H1 (cell line): Measurements from ENCODE around the gene AMN. TPM values are rescaled to one million over a fixed set of nuclear protein-coding genes. Genes with fewer than 3 reads are reported as not detected.

ENCODE experiments used
- CTCF ChIA-PET: fragments of 300-600 bp; sonication (Branson Sonifier 250); formaldehyde crosslinking; loops from one replicate; lab custom pipeline; 2021; ENCODE audit not compliant: partially characterized antibody; lab: Charles Lee
- POLR2A ChIA-PET: fragments of 300-600 bp; sonication (Branson Sonifier 250); formaldehyde crosslinking; loops from one replicate; lab custom pipeline; 2021; ENCODE audit warnings: inconsistent platforms; ENCODE audit not compliant: partially characterized antibody; lab: Charles Lee
- DNase-seq, 2 experiments: peaks; one replicate each; pipeline versions ENCODE4 v3.0.0 to v3.0.0-alpha.2; 2010 to 2022; ENCODE audit warnings: low spot score in 2 of 2, low read depth in 1 of 2, mixed read lengths in 1 of 2
- FAIRE-seq: peaks from 2 replicates; lab custom pipeline; 2011; peaks lifted over from hg19 to GRCh38; lab: Jason Lieb, UNC
- H2AFZ ChIP-seq: 2 replicates; pipeline ENCODE4 v1.8.1; 2012; ENCODE audit warnings: low read length, inconsistent platforms
- H2AK5ac ChIP-seq: 2 replicates; pipeline ENCODE4 v1.6.1; 2013; ENCODE audit warnings: low read depth, low read length
- H2BK120ac ChIP-seq: replicated peaks from 2 replicates; pipeline ENCODE3; 2013; ENCODE audit warnings: low read depth, low read length, inconsistent platforms
- H2BK12ac ChIP-seq: 2 replicates; pipeline ENCODE4 v1.6.1; 2013; ENCODE audit warnings: low read depth, low read length
- H2BK15ac ChIP-seq: 2 replicates; pipeline ENCODE4 v1.6.1; 2013; ENCODE audit warnings: low read length
- H2BK20ac ChIP-seq: 2 replicates; pipeline ENCODE4 v1.6.1; 2013; ENCODE audit warnings: low read length
- H2BK5ac ChIP-seq: 2 replicates; pipeline ENCODE4 v1.6.1; 2013; ENCODE audit warnings: low read depth, low read length
- H3K14ac ChIP-seq: 2 replicates; pipeline ENCODE4 v1.6.1; 2013; ENCODE audit warnings: inconsistent platforms; ENCODE audit not compliant: insufficient read length
- H3K18ac ChIP-seq: 2 replicates; pipeline ENCODE4 v1.6.1; 2013; ENCODE audit warnings: low read length; ENCODE audit errors: extremely low read depth
- H3K23ac ChIP-seq: 2 replicates; pipeline ENCODE4 v1.6.1; 2013; ENCODE audit warnings: inconsistent platforms; ENCODE audit not compliant: insufficient read length
- H3K23me2 ChIP-seq: 2 replicates; pipeline ENCODE4 v1.6.1; 2013; ENCODE audit warnings: low read depth, low read length
- H3K27ac ChIP-seq: 2 replicates; pipeline ENCODE4 v1.6.1; 2011; ENCODE audit warnings: low read depth, low read length, inconsistent platforms
- H3K27me3 ChIP-seq, 4 experiments: replicated peaks in 1 of 4; 1 replicate in 1 of 4; 2 replicates in 3 of 4; pipeline versions ENCODE4 v1.6.1 to v1.8.1; 2011 to 2013; ENCODE audit warnings: low read length in 3 of 4, mild to moderate bottlenecking in 3 of 4, inconsistent platforms in 2 of 4, mixed read lengths in 2 of 4, moderate library complexity in 1 of 4; ENCODE audit not compliant: control insufficient read depth in 3 of 4, insufficient read depth in 3 of 4; ENCODE audit errors: extremely low read depth in 1 of 4
- H3K36me3 ChIP-seq, 4 experiments: 2 replicates each; pipeline versions ENCODE4 v1.6.1 to v1.8.1; 2011 to 2013; ENCODE audit warnings: mild to moderate bottlenecking in 4 of 4, low read length in 3 of 4, moderate library complexity in 2 of 4, control low read depth in 1 of 4, inconsistent platforms in 1 of 4; ENCODE audit not compliant: insufficient read depth in 4 of 4, control insufficient read depth in 2 of 4
- H3K4ac ChIP-seq: replicated peaks from 2 replicates; pipeline ENCODE3; 2013; ENCODE audit warnings: low read length, low read depth, mixed read lengths, inconsistent platforms; ENCODE audit not compliant: insufficient read length
- H3K4me1 ChIP-seq, 4 experiments: replicated peaks in 1 of 4; 1 replicate in 1 of 4; 2 replicates in 3 of 4; pipeline versions ENCODE4 v1.6.1 to v1.8.1; 2011 to 2013; ENCODE audit warnings: low read length in 3 of 4, inconsistent platforms in 2 of 4, mixed read lengths in 1 of 4; ENCODE audit not compliant: insufficient read depth in 4 of 4, control insufficient read depth in 3 of 4
- H3K4me2 ChIP-seq, 2 experiments: 2 replicates each; pipeline versions ENCODE4 v1.6.1 to v1.8.1; 2011 to 2013; ENCODE audit warnings: low read depth in 2 of 2, low read length in 2 of 2, control low read depth in 1 of 2, inconsistent platforms in 1 of 2, mild to moderate bottlenecking in 1 of 2; ENCODE audit not compliant: insufficient read depth in 1 of 2
- H3K4me3 ChIP-seq, 4 experiments: fragments of 200-600, 300-600 bp in 1 of 4; sonication (generic), shearing (Covaris generic), sonication (Bioruptor Twin) in 1 of 4; 2 replicates each; pipeline versions ENCODE4 v1.5.1 to v1.8.1; 2011 to 2016; ENCODE audit warnings: low read length in 4 of 4, low read depth in 3 of 4, control low read depth in 2 of 4, inconsistent platforms in 2 of 4, mild to moderate bottlenecking in 2 of 4, mixed read lengths in 1 of 4, moderate library complexity in 1 of 4; ENCODE audit not compliant: insufficient read depth in 2 of 4; ENCODE audit errors: extremely low read depth in 1 of 4
- H3K56ac ChIP-seq: replicated peaks from 2 replicates; pipeline ENCODE3; 2013; ENCODE audit warnings: low read depth, mild to moderate bottlenecking, mixed read lengths, low read length, inconsistent platforms; ENCODE audit not compliant: insufficient read length
- H3K79me1 ChIP-seq: 2 replicates; pipeline ENCODE4 v1.6.1; 2013; ENCODE audit warnings: low read depth, low read length, control low read depth
- H3K79me2 ChIP-seq, 2 experiments: 2 replicates each; pipeline versions ENCODE4 v1.6.1 to v1.8.1; 2012 to 2013; ENCODE audit warnings: low read length in 2 of 2, mild to moderate bottlenecking in 2 of 2, inconsistent platforms in 1 of 2; ENCODE audit not compliant: insufficient read depth in 2 of 2, control insufficient read depth in 1 of 2
- H3K9ac ChIP-seq, 4 experiments: replicated peaks in 1 of 4; 1 replicate in 1 of 4; 2 replicates in 3 of 4; pipeline versions ENCODE4 v1.6.1 to v1.8.1; 2011 to 2013; ENCODE audit warnings: low read depth in 3 of 4, low read length in 3 of 4, control low read depth in 2 of 4, mild to moderate bottlenecking in 2 of 4, moderate library complexity in 2 of 4, inconsistent platforms in 1 of 4; ENCODE audit errors: extremely low read depth in 1 of 4
- H3K9me3 ChIP-seq, 2 experiments: 2 replicates each; pipeline versions ENCODE4 v1.6.1 to v1.8.1; 2012 to 2013; ENCODE audit warnings: mild to moderate bottlenecking in 2 of 2, moderate library complexity in 2 of 2, control low read depth in 1 of 2, inconsistent platforms in 1 of 2, low read depth in 1 of 2, low read length in 1 of 2, mixed read lengths in 1 of 2; ENCODE audit not compliant: insufficient read depth in 2 of 2
- H4K20me1 ChIP-seq, 2 experiments: replicated peaks in 1 of 2; 2 replicates each; pipeline versions ENCODE3 to v1.8.1; 2011 to 2013; ENCODE audit warnings: inconsistent platforms in 2 of 2, low read length in 2 of 2, mild to moderate bottlenecking in 1 of 2; ENCODE audit not compliant: insufficient read depth in 2 of 2, control insufficient read depth in 1 of 2
- H4K5ac ChIP-seq: 2 replicates; pipeline ENCODE4 v1.6.1; 2013; ENCODE audit warnings: low read length, low read depth, mixed read lengths, inconsistent platforms; ENCODE audit not compliant: insufficient read length
- H4K8ac ChIP-seq: 2 replicates; pipeline ENCODE4 v1.8.0; 2013; ENCODE audit warnings: mild to moderate bottlenecking, moderate library complexity, low read length, inconsistent platforms; ENCODE audit not compliant: insufficient read depth; ENCODE audit errors: extremely low read depth
- H4K91ac ChIP-seq: replicated peaks from 2 replicates; pipeline ENCODE3; 2013; ENCODE audit warnings: low read length, mixed read lengths, inconsistent platforms; ENCODE audit not compliant: insufficient read length
- ASH2L ChIP-seq: fragments of 200-600, 300-600 bp; sonication (generic); IDR thresholded peaks from one replicate; pipeline ENCODE4 v1.7.1; 2017; ENCODE audit warnings: low read length
- CEBPB ChIP-seq: IDR thresholded peaks from 2 replicates; pipeline ENCODE4 v1.6.1; 2012; ENCODE audit warnings: low read depth, low read length
- EZH2 ChIP-seq: fragments of 200-600 bp; sonication (generic); IDR thresholded peaks from 2 replicates; pipeline ENCODE4 v1.7.1; 2012; ENCODE audit warnings: low read depth, mild to moderate bottlenecking, moderate library complexity, low read length, inconsistent platforms; ENCODE audit not compliant: severe bottlenecking
- FOSL1 ChIP-seq: IDR thresholded peaks from 2 replicates; pipeline ENCODE4 v1.6.1; 2011; ENCODE audit warnings: mild to moderate bottlenecking, low read depth, low read length, moderate library complexity; ENCODE audit not compliant: insufficient read depth
- GABPA ChIP-seq: IDR thresholded peaks from 2 replicates; pipeline ENCODE4 v1.6.1; 2011; ENCODE audit warnings: mild to moderate bottlenecking, low read length, moderate library complexity, borderline replicate concordance; ENCODE audit not compliant: insufficient read depth
- HDAC6 ChIP-seq: IDR thresholded peaks from one replicate; pipeline ENCODE4 v1.7.1; 2012; ENCODE audit warnings: low read depth, mild to moderate bottlenecking, inconsistent platforms, low read length, moderate library complexity
- KDM1A ChIP-seq: fragments of 200-600, 300-600 bp; sonication (generic); IDR thresholded peaks from 2 replicates; pipeline ENCODE4 v1.7.1; 2016; ENCODE audit warnings: mild to moderate bottlenecking, low read length, borderline replicate concordance
- SIRT6 ChIP-seq: IDR thresholded peaks from one replicate; pipeline ENCODE4 v1.7.1; 2012; ENCODE audit warnings: low read length, inconsistent platforms
- SRF ChIP-seq: IDR thresholded peaks from 2 replicates; pipeline ENCODE4 v1.6.1; 2011; ENCODE audit warnings: mild to moderate bottlenecking, low read depth, low read length, moderate library complexity
- YY1 ChIP-seq: IDR thresholded peaks from 2 replicates; pipeline ENCODE4 v1.6.1; 2011; ENCODE audit warnings: low read depth, mild to moderate bottlenecking, low read length
- ZNF274 ChIP-seq: IDR thresholded peaks from 2 replicates; pipeline ENCODE4 v1.7.0; 2012; ENCODE audit warnings: low read length, borderline replicate concordance; ENCODE audit errors: extremely low read depth
- WGBS, 2 experiments: shearing (Covaris generic) in 1 of 2; methylation state at CpG; one replicate each; pipeline versions ENCODE4 v1.1.6 to v1.1.7; 2013 to 2015; ENCODE audit warnings: low lambda C conversion rate in 2 of 2, mixed read lengths in 2 of 2, inconsistent platforms in 1 of 2, low coverage in 1 of 2, missing lambda C conversion rate in 1 of 2; ENCODE audit not compliant: insufficient replicate concordance in 2 of 2, insufficient coverage in 1 of 2, insufficient read length in 1 of 2; ENCODE audit errors: extremely low coverage in 1 of 2, missing lambda C conversion rate in 1 of 2; 5-methylcytosine and 5-hydroxymethylcytosine counted together
- polyA plus RNA-seq, 7 experiments: library from polyadenylated mRNA; depleted of rRNA in 3 of 7; stranded (reverse) in 5 of 7; unstranded in 2 of 7; fragments of >200 nt in 5 of 7; fragments of 200-250 nt in 2 of 7; gene quantifications; 1 replicate in 5 of 7; 2 replicates in 1 of 7; 4 replicates in 1 of 7; pipeline versions ENCODE4 v1.2.1 to v1.2.3, GENCODE V29; 2011 to 2013; ENCODE audit warnings: missing spikeins in 2 of 7, mixed read lengths in 2 of 7
- total RNA-seq: library from RNA; stranded (reverse); fragmentation: NEBNext Ultra II Directional; extraction: Animal tissue kit (Norgen Biotek cat#: 25700); gene quantifications from 2 replicates; pipeline ENCODE4 v1.2.1, GENCODE V29; 2021

Gene AMN
- total and polyA plus RNA-seq, 2 of the 8 experiments (the other 6 are each of a cell fraction or from before 2014, with no cell fraction given) = 0.77 to 1.5 TPM

DNA sequence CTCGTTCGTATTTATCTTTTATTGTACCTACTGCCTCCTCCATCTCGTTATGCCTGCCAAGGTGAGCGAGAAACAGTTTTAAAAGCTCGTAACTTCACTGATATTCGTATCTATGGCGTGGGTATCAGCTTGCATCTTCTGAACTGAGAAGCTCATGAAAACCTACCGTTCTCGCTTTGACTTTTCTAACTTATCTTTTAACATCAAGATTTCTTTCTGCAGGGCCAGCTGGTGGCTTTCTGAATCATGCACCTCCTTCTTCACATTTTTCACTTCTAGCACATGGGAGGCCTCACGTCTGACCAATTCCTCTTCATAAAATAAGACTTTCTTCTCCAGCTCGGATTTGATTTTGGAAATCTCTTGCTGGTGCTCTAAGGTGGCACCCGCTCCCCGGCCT is 45.8 kb downstream of the AMN start:
- FAIRE-seq = no peak
- POLR2A ChIA-PET = no interaction called here
- WGBS, 2 experiments = 93% methylated on average over 13 of the region's 13 CpGs; no CpG with 5 or more reads in 1 of the 2 experiments

More for the DNA sequence above, 45.8 kb downstream of the AMN start:
- Histone ChIP-seq H3K27me3 (no peaks in the 10 kb centered on the region), H2AK5ac (no peak overlapping the region), H2BK5ac (no peak overlapping the region), H2BK15ac (no peak overlapping the region), H3K4me2 (no peak overlapping the region), H2BK20ac (no peak overlapping the region), H3K4ac (no peak overlapping the region), H4K5ac (no peak overlapping the region), H3K79me2 (no peaks in the 10 kb centered on the region), H2BK120ac (no peak overlapping the region), H3K9me3 (no peaks in the 10 kb centered on the region), H3K79me1 (no peaks in the 10 kb centered on the region), H4K8ac (no peak overlapping the region), H3K4me3 (no peak overlapping the region), H3K23ac (no peak overlapping the region), H3K4me1 (no peaks in the 10 kb centered on the region), H2BK12ac (no peak overlapping the region), H3K9ac (no peak overlapping the region), H2AFZ (no peak overlapping the region), H4K20me1 (peaks cover 0 to 10% of the 10 kb centered on the region in 2 experiments), H3K14ac (no peak overlapping the region), H3K23me2 (no peaks in the 10 kb centered on the region), H3K56ac (no peak overlapping the region), H3K27ac (no peak overlapping the region), H3K36me3 (peaks cover 13 to 74% (median 46%) of the 10 kb centered on the region in 4 experiments), H3K18ac (no peak overlapping the region), H4K91ac (no peak overlapping the region)
- DNase-seq = no peak
- CTCF ChIA-PET = interaction anchor here (0.6 kb wide), 1 partner anchor 425 kb away, joined by 3 read pairs; no protein-coding TSS in a partner anchor
- TF ChIP-seq SRF = no peak
- TF ChIP-seq CEBPB = no peak
- no peak for TF ChIP-seq ASH2L
- TF ChIP-seq HDAC6 = no peak
- TF ChIP-seq ZNF274 = no peak
- no peak for TF ChIP-seq YY1
- TF ChIP-seq KDM1A = no peak
- no peak for TF ChIP-seq SIRT6
- no peak for TF ChIP-seq EZH2
- TF ChIP-seq FOSL1 = no peak
- no peak for TF ChIP-seq GABPA
